Immature natural killer cell (primary cell): Measurements from ENCODE around the gene MSRB1. TPM values are rescaled to one million over a fixed set of nuclear protein-coding genes. Genes with fewer than 3 reads are reported as not detected.
"Not testable (repeated sequence)": the region's sequence is repeated elsewhere in the genome, so short reads cannot be mapped to it uniquely, and the experiment has no call there.

Experiments used
- DNase-seq, 3 donors: peaks; one replicate each; pipeline ENCODE4 v3.0.0; 2022; ENCODE audit warnings: mixed read lengths in 1 of 3
- H3K27ac Mint-ChIP-seq, 6 donors: one replicate each; pipeline ENCODE4 v1.8.0; 2020; ENCODE audit warnings: mixed read lengths in 6 of 6, mild to moderate bottlenecking in 5 of 6, inconsistent platforms in 4 of 6, moderate library complexity in 3 of 6
- H3K27me3 Mint-ChIP-seq, 3 donors: one replicate each; pipeline ENCODE4 v1.8.0; 2020 to 2021; ENCODE audit warnings: low read depth in 3 of 3, mild to moderate bottlenecking in 3 of 3, mixed read lengths in 3 of 3, moderate library complexity in 3 of 3, inconsistent platforms in 1 of 3
- H3K36me3 Mint-ChIP-seq, 3 donors: one replicate each; pipeline ENCODE4 v1.8.0; 2020; ENCODE audit warnings: mixed read lengths in 3 of 3, inconsistent platforms in 2 of 3, mild to moderate bottlenecking in 2 of 3
- H3K4me1 Mint-ChIP-seq, 2 donors: one replicate each; pipeline ENCODE4 v1.8.0; 2020; ENCODE audit warnings: inconsistent platforms in 2 of 2, mild to moderate bottlenecking in 2 of 2, mixed read lengths in 2 of 2, moderate library complexity in 1 of 2
- H3K4me3 Mint-ChIP-seq, 5 donors: one replicate each; pipeline ENCODE4 v1.8.0; 2020; ENCODE audit warnings: mild to moderate bottlenecking in 5 of 5, mixed read lengths in 5 of 5, inconsistent platforms in 3 of 5, moderate library complexity in 3 of 5
- H3K9me3 Mint-ChIP-seq, 6 donors: one replicate each; pipeline ENCODE4 v1.8.0; 2020; ENCODE audit warnings: mild to moderate bottlenecking in 6 of 6, mixed read lengths in 6 of 6, inconsistent platforms in 4 of 6, moderate library complexity in 3 of 6
- polyA plus RNA-seq, 3 donors: library from polyadenylated mRNA; unstranded; fragments of 300-500 nt; fragmentation: Illumina TruSeq; gene quantifications; one replicate each; pipeline ENCODE4 v1.2.3, GENCODE V29; 2021

MSRB1 gene
- polyA plus RNA-seq, 3 donors from 2014 or later, result 34.0 to 66.5 (median 47.0) TPM

GRCh38 chr16:1907226-1907860 is 35.7 kb downstream of the MSRB1 start:
- H3K4me1 Mint-ChIP-seq, result no peaks in the 10 kb centered on the region
- DNase-seq, result no peak
- H3K27ac Mint-ChIP-seq, result no peak overlapping the region
- peaks cover 2 to 7% (median 5%) of the 10 kb centered on the region in 3 donors for H3K27me3 Mint-ChIP-seq
- H3K36me3 Mint-ChIP-seq, result no peaks in the 10 kb centered on the region
- H3K4me3 Mint-ChIP-seq, result no peak overlapping the region
- no peaks in the 10 kb centered on the region for H3K9me3 Mint-ChIP-seq

- Mint-ChIP-seq H3K36me3 (no peaks in the 10 kb centered on the region), H3K27me3 (peaks cover 2 to 7% (median 5%) of the 10 kb centered on the region in 3 donors)
Measured at GRCh38 chr16:1906846-1907165, 36.2 kb downstream of the MSRB1 start.

GRCh38 chr16:1906055-1906845 is 36.7 kb downstream of the MSRB1 start:
- no peak for DNase-seq
- Mint-ChIP-seq H3K4me3 (no peak overlapping the region), H3K27ac (no peak overlapping the region), H3K36me3 (no peaks in the 10 kb centered on the region), H3K27me3 (peaks cover 2 to 7% (median 5%) of the 10 kb centered on the region in 3 donors), H3K9me3 (no peaks in the 10 kb centered on the region), H3K4me1 (no peaks in the 10 kb centered on the region)

More at GRCh38 chr16:1906846-1907165, 36.2 kb downstream of the MSRB1 start:
- no peak for DNase-seq
- Mint-ChIP-seq H3K9me3 (no peaks in the 10 kb centered on the region), H3K27ac (no peak overlapping the region), H3K4me1 (no peaks in the 10 kb centered on the region), H3K4me3 (no peak overlapping the region)

GRCh38 chr16:1903845-1904840 is 38.9 kb downstream of the MSRB1 start:
- H3K4me3 Mint-ChIP-seq, result no peak overlapping the region
- H3K4me1 Mint-ChIP-seq, result no peaks in the 10 kb centered on the region
- peaks cover 2 to 8% (median 5%) of the 10 kb centered on the region in 3 donors for H3K27me3 Mint-ChIP-seq
- H3K27ac Mint-ChIP-seq, result no peak overlapping the region
- no peaks in the 10 kb centered on the region for H3K36me3 Mint-ChIP-seq
- no peaks in the 10 kb centered on the region for H3K9me3 Mint-ChIP-seq
- DNase-seq, result no peak

GRCh38 chr16:1903220-1903574 is 39.8 kb downstream of the MSRB1 start:
- Mint-ChIP-seq H3K9me3 (no peaks in the 10 kb centered on the region), H3K36me3 (no peaks in the 10 kb centered on the region), H3K27ac (peak overlapping the region in 1 of 6 donors; percentile 58), H3K4me3 (no peak overlapping the region), H3K4me1 (no peaks in the 10 kb centered on the region), H3K27me3 (peaks cover 4 to 8% (median 7%) of the 10 kb centered on the region in 3 donors)
- DNase-seq, result no peak

- no peaks in the 10 kb centered on the region for H3K9me3 Mint-ChIP-seq
- no peaks in the 10 kb centered on the region for H3K36me3 Mint-ChIP-seq
- H3K4me3 Mint-ChIP-seq, result no peak overlapping the region
- H3K27me3 Mint-ChIP-seq, result peaks cover 4 to 9% (median 8%) of the 10 kb centered on the region in 3 donors
- DNase-seq, result no peak
- H3K4me1 Mint-ChIP-seq, result no peaks in the 10 kb centered on the region
- H3K27ac Mint-ChIP-seq, result no peak overlapping the region
Measured at GRCh38 chr16:1902547-1903219, 40.3 kb downstream of the MSRB1 start.

- peaks cover 4 to 11% (median 7%) of the 10 kb centered on the region in 3 donors for H3K27me3 Mint-ChIP-seq
- no peak overlapping the region for H3K27ac Mint-ChIP-seq
- no peaks in the 10 kb centered on the region for H3K4me1 Mint-ChIP-seq
- H3K4me3 Mint-ChIP-seq, result no peak overlapping the region
- no peaks in the 10 kb centered on the region for H3K9me3 Mint-ChIP-seq
- no peak for DNase-seq
- no peaks in the 10 kb centered on the region for H3K36me3 Mint-ChIP-seq
Measured at GRCh38 chr16:1900452-1900774, 42.6 kb downstream of the MSRB1 start.

- no peak for DNase-seq
- Mint-ChIP-seq H3K4me3 (no peak overlapping the region), H3K27me3 (peaks cover 4 to 11% (median 7%) of the 10 kb centered on the region in 3 donors), H3K27ac (no peak overlapping the region), H3K4me1 (no peaks in the 10 kb centered on the region), H3K36me3 (no peaks in the 10 kb centered on the region), H3K9me3 (no peaks in the 10 kb centered on the region)
Measured at GRCh38 chr16:1899641-1900451, 43.2 kb downstream of the MSRB1 start.

- H3K4me3 Mint-ChIP-seq, DNase-seq, H3K36me3 Mint-ChIP-seq, H3K9me3 Mint-ChIP-seq, H3K27ac Mint-ChIP-seq, H3K4me1 Mint-ChIP-seq: not testable (repeated sequence)
- peaks cover 3 to 11% (median 9%) of the 10 kb centered on the region in 3 donors for H3K27me3 Mint-ChIP-seq
Measured at GRCh38 chr16:1897692-1898091, 45.3 kb downstream of the MSRB1 start.

GRCh38 chr16:1895949-1896675 is 46.9 kb downstream of the MSRB1 start:
- Mint-ChIP-seq H3K27me3 (peaks cover 2 to 9% (median 9%) of the 10 kb centered on the region in 3 donors), H3K4me1 (no peaks in the 10 kb centered on the region), H3K4me3 (no peak overlapping the region), H3K27ac (no peak overlapping the region), H3K9me3 (peaks cover 0 to 1% (median 0%) of the 10 kb centered on the region in 6 donors), H3K36me3 (no peaks in the 10 kb centered on the region)
- DNase-seq, result no peak

- Mint-ChIP-seq H3K4me1 (no peaks in the 10 kb centered on the region), H3K9me3 (peaks cover 0 to 1% (median 0%) of the 10 kb centered on the region in 6 donors), H3K36me3 (no peaks in the 10 kb centered on the region), H3K27ac (no peak overlapping the region), H3K27me3 (peaks cover 2 to 9% (median 9%) of the 10 kb centered on the region in 3 donors), H3K4me3 (no peak overlapping the region)
- DNase-seq, result no peak
Measured at GRCh38 chr16:1895068-1895467, 47.9 kb downstream of the MSRB1 start.

GRCh38 chr16:1890708-1891050 is 52.3 kb downstream of the MSRB1 start:
- Mint-ChIP-seq H3K27me3 (peaks cover 0 to 7% (median 5%) of the 10 kb centered on the region in 3 donors), H3K9me3 (peaks cover 0 to 1% (median 0%) of the 10 kb centered on the region in 6 donors), H3K4me1 (no peaks in the 10 kb centered on the region), H3K4me3 (no peak overlapping the region), H3K36me3 (no peaks in the 10 kb centered on the region), H3K27ac (peak overlapping the region in 1 of 6 donors; percentile 53)
- DNase-seq, result no peak
